ENCODE results near the gene TET3.

- no peak for TF ChIP-seq CTCF (optimal IDR thresholded peaks at IDR 0.05 in 1 of 3, IDR thresholded peaks at IDR 0.05 in 1 of 3, conservative IDR thresholded peaks at IDR 0.05 in 1 of 3; ENCODE audit: extremely low read depth in 1 of 3, insufficient read depth in 2 of 3, low read length in 3 of 3)
- no peak for TF ChIP-seq EZH2 (IDR thresholded peaks at IDR 0.05; ENCODE audit: low read length)
Observed at GRCh38 chr2:74031221-74031620, 46.5 kb downstream of the TET3 start.

All from keratinocyte (primary cell).